OCI-LY1 (cell line): ENCODE measurements around the gene NT5DC2.

Experiments used
- EZH2 ChIP-seq: fragments of 200-600 bp; sonication (generic), shearing (Covaris generic); IDR thresholded peaks from 2 replicates; pipeline ENCODE4 v1.8.0; 2017; ENCODE audit warnings: borderline replicate concordance, mixed run types, mild to moderate bottlenecking, antibody characterized with exemption, low read length, moderate library complexity, mixed read lengths
- TF ChIP-seq, protein P1 (sequence below): fragments of 200-600 bp; sonication (generic), shearing (Covaris generic); IDR thresholded peaks from 2 replicates; pipeline ENCODE4 v1.5.1; 2017; ENCODE audit warnings: mild to moderate bottlenecking, antibody characterized with exemption, low read length, moderate library complexity, mixed read lengths

DNA sequence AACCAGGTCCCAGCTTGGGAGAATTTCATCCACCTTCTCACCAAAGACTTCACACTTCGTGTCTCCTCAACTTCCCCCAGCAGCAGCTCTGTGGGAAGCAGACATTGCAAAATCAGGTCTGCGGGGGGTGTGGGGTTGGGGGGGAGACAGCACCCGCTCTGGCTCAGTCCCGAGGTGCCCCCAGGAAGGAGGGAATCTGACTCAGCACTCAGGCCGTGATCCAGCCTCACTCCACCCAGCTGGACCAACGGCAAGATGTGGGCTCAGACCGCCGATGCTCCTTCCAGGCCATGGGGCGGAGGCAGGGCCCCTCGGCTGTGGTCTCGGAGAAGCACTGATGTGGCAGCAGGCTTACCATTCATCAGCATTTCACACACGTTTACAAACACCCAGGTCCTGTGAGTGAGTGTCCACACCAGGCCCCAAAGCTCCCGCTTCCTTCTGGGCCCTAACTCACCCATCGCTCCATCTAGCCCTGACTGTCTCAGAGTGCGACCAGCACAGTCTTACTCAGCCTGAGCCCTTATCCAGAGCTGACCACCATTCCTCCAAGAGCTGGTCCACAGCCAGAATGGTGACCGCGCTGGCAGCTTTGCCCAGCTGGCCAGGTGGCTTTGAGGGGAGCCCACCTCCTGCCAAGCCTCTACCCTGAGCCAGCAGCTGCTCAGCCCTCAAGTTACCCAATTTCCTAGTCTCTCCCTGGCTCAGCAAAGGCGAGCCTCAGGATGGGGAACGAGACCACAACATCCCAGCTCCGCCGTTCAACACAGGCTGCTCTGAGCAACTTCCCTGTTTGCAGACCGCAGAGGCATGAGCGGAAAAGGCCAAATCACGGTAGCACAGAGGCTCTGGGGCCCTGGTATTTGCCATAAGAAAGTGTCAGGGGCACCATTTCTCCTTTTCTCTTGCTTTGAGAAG, 35.3 kb downstream of the NT5DC2 start:
- TF ChIP-seq, protein P1, sequence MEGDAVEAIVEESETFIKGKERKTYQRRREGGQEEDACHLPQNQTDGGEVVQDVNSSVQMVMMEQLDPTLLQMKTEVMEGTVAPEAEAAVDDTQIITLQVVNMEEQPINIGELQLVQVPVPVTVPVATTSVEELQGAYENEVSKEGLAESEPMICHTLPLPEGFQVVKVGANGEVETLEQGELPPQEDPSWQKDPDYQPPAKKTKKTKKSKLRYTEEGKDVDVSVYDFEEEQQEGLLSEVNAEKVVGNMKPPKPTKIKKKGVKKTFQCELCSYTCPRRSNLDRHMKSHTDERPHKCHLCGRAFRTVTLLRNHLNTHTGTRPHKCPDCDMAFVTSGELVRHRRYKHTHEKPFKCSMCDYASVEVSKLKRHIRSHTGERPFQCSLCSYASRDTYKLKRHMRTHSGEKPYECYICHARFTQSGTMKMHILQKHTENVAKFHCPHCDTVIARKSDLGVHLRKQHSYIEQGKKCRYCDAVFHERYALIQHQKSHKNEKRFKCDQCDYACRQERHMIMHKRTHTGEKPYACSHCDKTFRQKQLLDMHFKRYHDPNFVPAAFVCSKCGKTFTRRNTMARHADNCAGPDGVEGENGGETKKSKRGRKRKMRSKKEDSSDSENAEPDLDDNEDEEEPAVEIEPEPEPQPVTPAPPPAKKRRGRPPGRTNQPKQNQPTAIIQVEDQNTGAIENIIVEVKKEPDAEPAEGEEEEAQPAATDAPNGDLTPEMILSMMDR, result no peak
- TF ChIP-seq EZH2, result no peak
